HG03342 (cell line): ENCODE data around the gene CSKMT.
"Not testable (repeated sequence)": the region's sequence is repeated elsewhere in the genome, so short reads cannot be mapped to it uniquely, and the experiment has no call there.

Experiments
- ATAC-seq: cut with Tn5 transposase; IDR thresholded peaks from one replicate; pipeline ENCODE4 v1.9.1; 2021; ENCODE audit warnings: mild to moderate bottlenecking, moderate library complexity; ENCODE audit not compliant: unreplicated experiment

Gene CSKMT

DNA sequence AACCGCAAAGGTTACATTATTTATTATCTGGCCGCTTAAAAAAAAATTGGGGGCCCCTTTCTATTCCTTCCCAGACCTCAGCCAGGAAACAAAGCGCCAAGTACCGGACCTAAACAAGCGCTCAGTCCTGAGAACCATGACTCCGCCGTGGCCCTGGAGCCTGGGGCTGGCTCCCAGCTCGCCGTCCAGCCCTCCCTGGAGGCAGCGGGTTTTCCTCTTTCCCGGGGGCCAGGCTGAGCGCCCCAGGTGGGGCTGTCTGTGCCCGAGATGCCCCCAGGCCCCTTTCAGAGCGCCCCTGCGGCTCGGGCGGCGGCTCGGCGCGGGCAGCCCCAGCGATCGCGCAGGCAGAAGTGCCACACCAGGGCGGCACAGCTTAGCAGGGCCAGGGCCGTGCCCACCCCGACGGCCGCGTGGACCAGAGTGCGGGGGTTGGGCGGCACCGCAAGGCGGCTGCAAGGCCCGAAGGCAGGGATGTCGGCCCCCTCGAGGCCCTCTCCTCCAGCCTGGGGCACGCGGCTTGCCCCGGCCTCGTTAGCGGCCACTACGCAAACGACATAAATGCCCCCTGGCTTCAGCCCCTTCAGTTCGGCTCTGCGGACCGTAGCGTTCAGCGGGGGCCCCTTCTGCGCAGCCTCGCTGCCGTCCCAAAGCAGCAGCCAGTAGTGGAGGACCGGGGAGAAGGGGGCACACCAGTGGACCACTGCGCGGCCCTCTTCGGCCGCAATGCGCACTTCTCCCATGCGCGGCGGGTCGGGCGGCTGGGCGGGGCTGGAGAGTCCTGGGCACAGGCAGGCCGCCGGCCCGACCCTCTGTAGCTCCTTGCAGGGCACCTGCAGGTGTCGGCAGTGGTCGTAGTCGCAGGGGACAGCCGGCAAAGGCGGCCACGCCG lies 22.6 kb downstream of the CSKMT start:
- ATAC-seq: no peak

- ATAC-seq: no peak
Measured at GRCh38 chr11:62688491-62688890, 23.4 kb downstream of the CSKMT start.

DNA sequence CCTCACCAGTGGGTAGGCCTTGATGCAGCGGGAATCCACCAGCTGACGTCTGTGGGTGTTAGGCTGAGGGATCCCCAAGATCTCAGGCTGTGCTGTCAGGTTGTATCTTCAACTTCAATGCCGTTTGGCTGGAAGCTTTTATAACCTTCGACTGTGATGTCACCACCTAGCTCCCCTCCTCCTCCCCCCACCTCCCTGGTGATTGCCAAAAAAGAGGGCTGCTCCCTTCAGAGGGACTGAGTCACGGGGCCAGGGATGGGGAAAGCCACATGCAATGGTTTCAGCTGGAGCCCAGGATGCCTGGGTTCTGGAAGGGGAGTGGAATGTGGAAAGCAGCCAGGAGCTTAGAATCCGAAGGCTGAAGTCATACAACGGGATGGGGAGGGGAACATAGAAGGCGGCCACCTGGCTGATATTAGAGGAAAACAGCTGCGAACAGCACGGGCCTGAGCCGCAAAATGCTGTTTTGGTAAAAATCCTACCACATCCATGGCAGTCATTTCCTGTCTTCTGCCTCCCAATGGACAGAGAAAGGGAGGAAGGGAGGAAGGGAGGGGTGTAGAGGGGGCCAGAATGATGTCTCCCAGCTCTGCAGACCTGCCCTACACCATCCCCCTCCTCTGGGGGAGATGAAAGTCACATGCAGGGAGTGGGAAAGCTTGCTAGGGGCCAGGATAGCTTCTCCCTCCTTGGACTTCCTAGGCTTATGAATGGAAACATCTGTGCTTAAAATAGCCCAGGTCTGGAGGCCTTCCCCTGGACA lies 24.5 kb downstream of the CSKMT start, which contains the start of gene LRRN4CL:
Gene LRRN4CL (minus strand): TSS at position 110 of the 763 bp plus-strand sequence. CDS start 1,022 bp downstream, outside the sequence.
- no peak for ATAC-seq

DNA sequence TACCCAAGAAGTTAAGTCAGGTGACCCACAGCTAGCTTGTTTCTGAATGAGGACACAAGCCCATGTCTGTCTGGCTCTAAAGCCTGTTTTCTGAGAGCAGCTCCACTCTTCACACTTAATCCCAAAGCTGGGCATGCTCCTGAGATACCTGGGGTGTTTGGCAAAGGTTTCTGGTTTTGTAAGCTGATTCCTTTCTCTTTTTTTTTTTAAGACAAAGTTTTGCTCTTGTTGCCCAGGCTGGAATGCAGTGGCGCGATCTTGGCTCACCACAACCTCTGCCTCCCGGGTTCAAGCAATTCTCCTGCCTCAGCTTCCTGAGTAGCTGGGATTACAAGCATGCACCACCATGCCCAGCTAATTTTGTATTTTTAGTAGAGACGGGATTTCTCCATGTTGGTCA lies 28.5 kb downstream of the CSKMT start:
- not testable (repeated sequence) for ATAC-seq

- no peak for ATAC-seq
Measured at GRCh38 chr11:62694455-62695167, 29.5 kb downstream of the CSKMT start.

GRCh38 chr11:62702246-62702645 lies 37.1 kb downstream of the CSKMT start:
- ATAC-seq: no peak

DNA sequence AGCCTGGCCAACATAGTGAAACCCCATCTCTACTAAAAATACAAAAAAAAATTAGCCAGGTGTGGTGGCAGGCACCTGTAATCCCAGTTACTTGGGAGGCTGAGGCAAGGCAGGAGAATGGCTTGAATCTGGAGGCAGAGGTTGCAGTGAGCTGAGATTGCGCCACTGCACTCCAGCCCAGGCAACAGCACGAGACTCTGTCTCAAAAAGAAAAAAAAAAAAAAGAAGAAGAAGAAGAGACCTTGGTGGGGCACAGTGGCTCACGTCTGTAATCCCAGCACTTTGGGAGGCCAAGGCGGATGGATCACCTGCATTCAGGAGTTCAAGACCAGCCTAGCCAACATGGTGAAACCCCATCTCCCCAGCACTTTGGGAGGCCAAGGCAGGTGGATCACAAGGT lies 38.8 kb downstream of the CSKMT start:
- not testable (repeated sequence) for ATAC-seq

DNA sequence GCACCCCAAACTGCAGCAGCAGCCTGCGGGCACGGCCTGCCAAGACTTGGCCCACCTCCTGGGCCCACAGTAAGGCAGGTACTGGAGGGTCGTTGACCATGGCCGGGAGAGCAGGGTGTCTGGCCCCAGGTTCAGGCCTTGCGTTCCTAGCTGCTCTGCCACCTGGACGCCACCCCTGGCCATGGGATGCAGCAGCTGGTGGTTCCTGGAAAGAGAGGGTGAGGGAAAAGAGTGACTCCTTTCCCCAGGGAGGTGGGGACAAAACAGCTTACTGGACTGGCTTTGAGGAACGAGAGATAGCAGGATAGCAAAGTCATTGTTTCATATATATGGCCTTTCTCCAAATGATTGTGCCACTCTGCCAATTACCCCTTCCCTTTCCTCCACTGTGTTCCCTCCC lies 40.3 kb downstream of the CSKMT start:
- ATAC-seq: no peak

DNA sequence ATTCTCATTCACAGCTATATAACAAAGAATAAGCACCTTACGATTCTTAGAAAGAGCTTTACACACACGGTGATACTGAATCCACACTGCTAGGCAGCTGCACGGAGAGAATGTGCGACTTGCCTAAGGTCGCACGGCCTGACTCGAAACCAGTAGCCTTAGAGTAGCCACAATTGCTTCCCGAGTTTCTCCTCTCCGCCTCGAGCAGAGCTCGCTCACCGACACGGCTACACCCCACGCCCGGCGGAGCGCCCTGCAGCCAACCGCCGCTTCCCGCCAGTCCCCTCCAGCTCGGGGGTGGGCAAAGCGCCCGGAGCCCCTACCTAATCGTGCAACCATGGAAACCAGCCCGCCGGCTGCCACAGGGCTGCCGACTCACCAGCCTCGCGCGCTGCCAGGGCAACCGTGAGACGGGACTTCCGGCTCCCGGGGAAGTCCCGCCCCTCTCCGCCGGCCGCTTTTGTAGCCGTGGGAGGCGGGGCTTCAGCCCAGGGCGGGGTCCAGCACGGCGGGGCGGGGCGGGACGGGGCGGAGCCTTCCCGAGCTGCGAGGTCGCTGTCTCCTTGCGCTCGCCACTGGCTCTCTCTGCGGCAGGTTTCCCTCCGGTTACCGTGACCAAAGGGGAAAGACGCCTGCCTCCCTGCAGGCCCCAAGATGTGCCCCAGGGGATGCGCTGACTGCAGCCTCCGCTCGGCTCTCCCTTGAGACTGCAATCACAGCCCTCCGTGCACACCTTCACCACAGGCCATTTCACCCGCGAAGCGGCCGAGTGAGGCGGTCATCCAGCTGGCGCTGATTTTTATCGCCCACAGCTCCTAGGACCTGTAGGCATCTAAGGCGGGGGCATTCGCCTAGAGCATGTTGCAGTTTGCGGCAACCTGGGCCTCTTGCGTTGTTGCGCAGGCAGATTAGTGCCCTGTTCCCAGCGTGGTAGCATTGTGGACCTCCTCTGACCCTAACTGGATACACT lies 41.1 kb downstream of the CSKMT start:
- peak; percentile 59 for ATAC-seq

- ATAC-seq: no peak
Measured at GRCh38 chr11:62706850-62707247, 41.7 kb downstream of the CSKMT start.

GRCh38 chr11:62707277-62707861 lies 42.3 kb downstream of the CSKMT start, which contains the start of the genes BSCL2 and GNG3:
BSCL2 (minus strand) TSS chr11:62707424; CDS start chr11:62707195, 229 bp downstream.
GNG3 (plus strand) TSS chr11:62707676; CDS start chr11:62708296, 620 bp downstream.
- no peak for ATAC-seq

DNA sequence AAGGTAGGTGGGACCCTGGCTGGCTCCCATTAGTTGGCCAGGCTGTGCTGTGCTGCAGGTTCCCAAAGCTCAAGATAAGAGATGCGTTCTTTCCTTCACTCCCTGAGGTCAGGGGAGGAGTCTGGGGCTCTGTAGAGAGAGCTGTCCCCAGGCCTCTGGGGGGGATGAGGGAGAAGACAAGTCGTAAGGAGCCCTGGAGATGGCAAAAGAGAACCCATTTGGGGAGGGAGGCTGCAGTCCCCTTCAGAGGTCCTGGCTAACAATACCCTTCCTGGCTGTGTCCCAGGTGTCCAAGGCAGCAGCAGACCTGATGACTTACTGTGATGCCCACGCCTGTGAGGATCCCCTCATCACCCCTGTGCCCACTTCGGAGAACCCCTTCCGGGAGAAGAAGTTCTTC lies 43.3 kb downstream of the CSKMT start:
- no peak for ATAC-seq

- no peak for ATAC-seq
Measured at GRCh38 chr11:62708793-62709192, 43.7 kb downstream of the CSKMT start.

- peak; percentile 67 for ATAC-seq
Measured at GRCh38 chr11:62709247-62710000, 44.3 kb downstream of the CSKMT start.

GRCh38 chr11:62710001-62710345 lies 44.9 kb downstream of the CSKMT start:
- no peak for ATAC-seq

DNA sequence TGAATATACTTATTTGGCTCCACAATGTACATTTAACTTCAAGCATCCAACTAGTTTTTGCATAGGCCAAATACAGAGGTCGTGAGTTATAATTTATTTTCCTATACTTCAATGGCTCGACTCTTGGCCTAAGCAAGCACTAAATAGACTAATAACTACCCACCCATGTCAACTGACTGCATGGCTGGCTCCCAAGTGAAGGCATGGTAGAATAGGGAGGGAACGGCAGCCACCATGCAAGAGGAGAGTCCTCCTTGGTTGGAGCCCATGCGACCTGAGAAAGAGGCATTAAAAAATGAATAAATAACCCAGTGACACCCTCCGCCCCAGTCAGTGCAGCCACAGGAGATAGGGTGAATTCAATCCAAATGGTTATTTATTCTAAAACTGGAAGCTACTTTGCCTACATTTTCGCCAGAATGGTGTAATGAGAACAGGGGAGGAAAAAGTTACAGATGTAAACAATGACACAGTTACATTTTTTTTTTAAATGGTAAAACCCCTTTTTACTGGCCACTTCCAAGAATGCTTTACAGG lies 47.2 kb downstream of the CSKMT start:
- ATAC-seq: no peak

DNA sequence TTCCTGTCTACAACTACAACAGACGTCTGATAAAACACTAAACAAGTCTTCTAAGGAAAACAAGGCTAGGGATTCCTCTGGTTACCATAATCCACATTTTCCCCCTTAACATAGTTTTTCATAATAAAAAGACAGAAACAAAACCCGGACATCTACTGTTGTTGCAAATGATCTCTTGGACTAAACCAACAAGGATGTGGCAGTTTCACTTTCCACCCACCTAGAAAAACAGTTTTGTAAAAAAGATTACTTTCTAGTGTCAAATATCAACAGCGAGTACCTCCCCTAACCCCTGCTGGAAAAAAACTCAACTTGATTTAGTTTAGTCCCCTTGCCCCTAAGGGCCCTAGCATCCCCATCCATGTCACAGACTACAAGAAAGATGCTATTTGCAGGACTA lies 47.7 kb downstream of the CSKMT start:
- no peak for ATAC-seq

DNA sequence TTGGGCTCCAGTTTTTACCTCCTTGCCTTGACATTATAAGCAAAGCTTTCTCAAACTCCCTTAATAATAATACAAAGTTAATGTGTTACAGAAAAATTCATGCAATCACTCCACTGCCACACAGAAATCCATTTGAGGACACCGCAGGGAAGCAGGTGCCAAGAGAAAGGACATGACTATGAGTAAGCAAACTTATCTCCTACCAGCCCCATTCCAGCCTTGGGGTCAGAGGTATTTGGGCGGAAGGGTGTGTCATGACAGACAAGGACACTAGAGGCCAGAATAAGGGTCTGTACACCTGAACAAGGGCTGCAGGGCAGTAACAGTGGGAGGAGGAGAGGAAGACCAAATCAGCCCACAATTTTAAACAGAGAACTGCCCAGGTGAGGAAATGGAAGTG lies 48.2 kb downstream of the CSKMT start:
- no peak for ATAC-seq
